Keratinocyte (primary cell): Measurements from ENCODE around the gene SNX8. TPM values are rescaled to one million over a fixed set of nuclear protein-coding genes. Genes with fewer than 3 reads are reported as not detected.

Source experiments
- DNase-seq: peaks from one replicate; pipeline ENCODE4 v3.0.0-alpha.2; 2011; ENCODE audit warnings: low read depth, missing footprints, low spot score
- FAIRE-seq: peaks from 2 replicates; lab custom pipeline; 2011; peaks lifted over from hg19 to GRCh38; lab: Jason Lieb, UNC
- H2AFZ ChIP-seq: 2 replicates; pipeline ENCODE4 v1.6.0; 2012; ENCODE audit warnings: low read length, control low read depth, inconsistent platforms; ENCODE audit not compliant: control insufficient read depth
- H3K27ac ChIP-seq: 2 replicates; pipeline ENCODE4 v1.5.1; 2011; ENCODE audit warnings: low read length; ENCODE audit not compliant: control insufficient read depth, insufficient read depth
- H3K27me3 ChIP-seq: 3 replicates; pipeline ENCODE4 v1.6.0; 2011; ENCODE audit warnings: low read length; ENCODE audit not compliant: control insufficient read depth, insufficient read depth; ENCODE audit errors: extremely low read depth
- H3K36me3 ChIP-seq, 2 experiments: 2 replicates in 1 of 2; 3 replicates in 1 of 2; pipeline ENCODE4 v1.5.1; 2011; ENCODE audit warnings: low read length in 2 of 2, mild to moderate bottlenecking in 1 of 2; ENCODE audit not compliant: control insufficient read depth in 2 of 2, insufficient read depth in 2 of 2; ENCODE audit errors: extremely low read depth in 1 of 2
- H3K4me1 ChIP-seq: 3 replicates; pipeline ENCODE4 v1.5.1; 2011; ENCODE audit warnings: low read length; ENCODE audit not compliant: control insufficient read depth, insufficient read depth; ENCODE audit errors: extremely low read depth
- H3K4me2 ChIP-seq: 3 replicates; pipeline ENCODE4 v1.6.0; 2011; ENCODE audit warnings: low read depth, low read length; ENCODE audit not compliant: control insufficient read depth, insufficient read depth; ENCODE audit errors: extremely low read depth
- H3K4me3 ChIP-seq, 3 experiments: fragments of 200-600 bp in 1 of 3; sonication (generic) in 1 of 3; 2 replicates in 2 of 3; 3 replicates in 1 of 3; pipeline ENCODE4 v1.5.1; 2011 to 2016; ENCODE audit warnings: low read length in 3 of 3, mild to moderate bottlenecking in 3 of 3, control low read depth in 2 of 3, inconsistent platforms in 1 of 3, low read depth in 1 of 3, mixed read lengths in 1 of 3, mixed run types in 1 of 3, moderate library complexity in 1 of 3; ENCODE audit not compliant: control insufficient read depth in 2 of 3, insufficient read depth in 2 of 3; ENCODE audit errors: extremely low read depth in 1 of 3
- H3K79me2 ChIP-seq: 2 replicates; pipeline ENCODE4 v1.6.0; 2012; ENCODE audit warnings: low read length; ENCODE audit not compliant: control insufficient read depth, insufficient read depth
- H3K9ac ChIP-seq: 3 replicates; pipeline ENCODE4 v1.6.0; 2011; ENCODE audit warnings: low read length; ENCODE audit not compliant: control insufficient read depth, insufficient read depth; ENCODE audit errors: extremely low read depth
- H3K9me1 ChIP-seq: 3 replicates; pipeline ENCODE4 v1.6.0; 2011; ENCODE audit warnings: low read length; ENCODE audit not compliant: control insufficient read depth, insufficient read depth; ENCODE audit errors: extremely low read depth
- H3K9me3 ChIP-seq: 2 replicates; pipeline ENCODE4 v1.5.1; 2012; ENCODE audit warnings: low read depth, low read length; ENCODE audit not compliant: control insufficient read depth
- H4K20me1 ChIP-seq: 3 replicates; pipeline ENCODE4 v1.6.0; 2011; ENCODE audit warnings: low read length; ENCODE audit not compliant: control insufficient read depth, insufficient read depth; ENCODE audit errors: extremely low read depth
- CTCF ChIP-seq, 3 experiments: IDR thresholded peaks in 1 of 3; conservative IDR thresholded peaks in 1 of 3; optimal IDR thresholded peaks in 1 of 3; 2 replicates in 2 of 3; 3 replicates in 1 of 3; pipeline versions ENCODE3 to v1.5.1; 2011; ENCODE audit warnings: low read length in 3 of 3, mild to moderate bottlenecking in 3 of 3, moderate library complexity in 2 of 3, control low read depth in 1 of 3, inconsistent platforms in 1 of 3; ENCODE audit not compliant: insufficient read depth in 2 of 3; ENCODE audit errors: extremely low read depth in 1 of 3
- EZH2 ChIP-seq: IDR thresholded peaks from one replicate; pipeline ENCODE4 v1.6.1; 2012; ENCODE audit warnings: inconsistent platforms, mild to moderate bottlenecking, low read length, moderate library complexity
- dilution Hi-C: fragments of 300-500 bp; cut with MboI; formaldehyde crosslinking; loops from one replicate; pipeline ENCODE4 v1.7.0; 2020; ENCODE audit warnings: low sequenced_read_pairs; ENCODE audit not compliant: extremely low pct_ligation_motif_present
- polyA plus RNA-seq, 5 experiments: library from polyadenylated mRNA; depleted of rRNA in 3 of 5; stranded (reverse) in 3 of 5; stranded (forward) in 1 of 5; unstranded in 1 of 5; fragments of >200 nt; gene quantifications; 1 replicate in 1 of 5; 2 replicates in 3 of 5; 3 replicates in 1 of 5; pipeline versions ENCODE4 v1.2.1 to v1.2.3, GENCODE V29; 2011 to 2012; ENCODE audit warnings: missing spikeins in 2 of 5, low read depth in 1 of 5, low replicate concordance in 1 of 5

The SNX8 gene
- polyA plus RNA-seq, 1 donor (not counting 4 experiments of a cell fraction or from before 2014, with no cell fraction given) = 24.2 TPM

- Histone ChIP-seq H3K4me1 (no peaks in the 10 kb centered on the region), H3K9me1 (no peaks in the 10 kb centered on the region), H3K27ac (no peak overlapping the region), H3K4me3 (no peak overlapping the region), H3K27me3 (no peaks in the 10 kb centered on the region), H3K36me3 (peaks cover 8 to 19% of the 10 kb centered on the region in 2 experiments), H3K4me2 (no peak overlapping the region), H4K20me1 (peaks cover under 1% of the 10 kb centered on the region), H2AFZ (no peak overlapping the region), H3K9me3 (no peaks in the 10 kb centered on the region), H3K9ac (no peak overlapping the region), H3K79me2 (no peaks in the 10 kb centered on the region)
- dilution Hi-C loops = no loop called here
- DNase-seq (no peak), FAIRE-seq (no peak)
- TF ChIP-seq CTCF (optimal IDR thresholded peaks at IDR 0.05 in 1 of 3, IDR thresholded peaks at IDR 0.05 in 1 of 3, conservative IDR thresholded peaks at IDR 0.05 in 1 of 3; ENCODE audit: extremely low read depth in 1 of 3, insufficient read depth in 2 of 3, low read length in 3 of 3) = no peak
- no peak for TF ChIP-seq EZH2
Observed at GRCh38 chr7:2204446-2204845, 109.8 kb downstream of the SNX8 start.

- Histone ChIP-seq H4K20me1 (no peaks in the 10 kb centered on the region), H3K79me2 (no peaks in the 10 kb centered on the region), H3K9me1 (no peaks in the 10 kb centered on the region), H3K4me2 (no peak overlapping the region), H2AFZ (no peak overlapping the region), H3K36me3 (peaks cover 7 to 14% of the 10 kb centered on the region in 2 experiments), H3K27ac (no peak overlapping the region), H3K4me1 (no peaks in the 10 kb centered on the region), H3K9ac (no peak overlapping the region), H3K4me3 (no peak overlapping the region), H3K9me3 (no peaks in the 10 kb centered on the region), H3K27me3 (no peaks in the 10 kb centered on the region)
- FAIRE-seq = no peak
- no peak for DNase-seq
- dilution Hi-C loops = no loop called here
- TF ChIP-seq CTCF (optimal IDR thresholded peaks at IDR 0.05 in 1 of 3, IDR thresholded peaks at IDR 0.05 in 1 of 3, conservative IDR thresholded peaks at IDR 0.05 in 1 of 3; ENCODE audit: extremely low read depth in 1 of 3, insufficient read depth in 2 of 3, low read length in 3 of 3) (no peak), EZH2 (no peak)
Observed at GRCh38 chr7:2203766-2204300, 110.4 kb downstream of the SNX8 start.
